ENCODE data around the gene MPHOSPH9.

The MPHOSPH9 gene

DNA sequence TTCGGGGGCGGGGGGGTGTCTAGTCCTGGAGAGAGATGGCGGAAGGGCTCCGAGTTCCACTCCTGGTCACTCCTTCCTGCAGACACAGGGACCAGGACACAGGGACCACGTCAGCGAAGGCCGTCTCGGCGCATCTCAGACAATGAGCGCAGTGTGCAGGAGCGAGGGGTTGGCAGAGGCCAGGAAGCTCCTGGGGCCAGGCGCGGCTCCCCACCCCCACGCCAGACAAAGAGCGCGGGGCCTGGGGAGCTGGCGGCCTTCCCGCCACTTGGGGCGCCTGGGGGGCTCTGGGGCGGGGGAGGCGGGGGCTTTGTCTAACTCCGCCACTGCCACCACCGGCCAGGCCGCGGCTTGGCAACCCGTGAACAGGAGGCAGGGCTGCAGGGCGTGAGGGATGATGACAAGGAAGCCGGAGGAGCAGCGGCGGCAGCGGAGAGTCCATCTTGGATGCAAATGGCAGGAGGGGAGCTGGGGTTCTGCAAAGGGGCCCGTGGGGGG lies 36.5 kb upstream of the MPHOSPH9 start:
- DNase-seq (ENCODE audit: low spot score): peak; percentile 82
- H3K79me1 ChIP-seq (ENCODE audit: low read depth, low read length): peaks cover 32% of the 10 kb centered on the region
- WGBS, 2 donors (ENCODE audit: extremely low coverage in 2 of 2, insufficient read length in 2 of 2, insufficient replicate concordance in 1 of 2): no CpG with 5 or more reads among the region's 32 CpGs

DNA sequence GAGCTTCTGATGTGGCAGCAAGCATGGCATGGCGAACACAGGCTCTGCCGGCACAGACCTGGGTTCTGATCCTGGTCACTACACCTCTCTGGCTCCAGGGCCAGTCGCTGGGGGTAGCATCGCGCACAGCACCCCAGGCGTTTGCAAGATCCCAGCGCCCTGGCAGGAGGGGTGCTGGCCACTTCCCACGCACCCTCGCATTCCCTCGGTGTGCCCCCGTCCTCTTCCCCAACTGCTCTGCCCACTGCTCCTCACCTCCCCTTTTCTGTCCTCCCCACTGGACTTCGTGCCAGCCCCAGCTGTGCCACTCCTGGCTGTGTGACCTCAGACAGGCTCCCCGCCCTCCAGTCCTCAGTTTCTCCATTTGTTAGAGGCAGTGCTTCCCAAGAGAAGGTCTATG lies 35.9 kb upstream of the MPHOSPH9 start:
- Histone ChIP-seq H3K4me2 (ENCODE audit: insufficient read depth, low read length, poor library complexity, severe bottlenecking) (peak overlapping the region; percentile 22), H3K23ac (ENCODE audit: low read depth, low read length, poor library complexity) (peak overlapping the region; percentile 85), H2BK12ac (ENCODE audit: low read length) (peak overlapping the region; percentile 78), H2AK5ac (ENCODE audit: low read depth, low read length) (peak overlapping the region; percentile 100), H4K91ac (ENCODE audit: low read depth, low read length, poor library complexity) (peak overlapping the region; percentile 98), H3K9me3 (replicated peaks in 1 of 2; ENCODE audit: control insufficient read depth in 2 of 2, insufficient read depth in 1 of 2, low read depth in 1 of 2, low read length in 2 of 2) (no peaks in the 10 kb centered on the region), H3K18ac (ENCODE audit: low read length) (peak overlapping the region; percentile 89), H3K14ac (ENCODE audit: low read length) (peak overlapping the region; percentile 49), H4K8ac (ENCODE audit: low read depth, low read length) (peak overlapping the region; percentile 97), H2BK5ac (ENCODE audit: low read length) (peak overlapping the region; percentile 96), H3K79me1 (ENCODE audit: low read depth, low read length) (peaks cover 32% of the 10 kb centered on the region), H3K27me3 (ENCODE audit: control insufficient read depth in 3 of 3, insufficient read depth in 3 of 3, low read depth in 1 of 3, low read length in 3 of 3) (no peaks in the 10 kb centered on the region), H3K9ac (ENCODE audit: low read depth, low read length, poor library complexity) (peak overlapping the region; percentile 83), H3K4ac (ENCODE audit: low read length) (peak overlapping the region; percentile 60), H2BK15ac (ENCODE audit: low read length) (peak overlapping the region; percentile 98), H2AFZ (ENCODE audit: low read length) (peak overlapping the region; percentile 71), H2BK120ac (ENCODE audit: low read depth, low read length) (peak overlapping the region; percentile 92), H3K27ac (replicated peaks; ENCODE audit: low read length) (peak overlapping the region; percentile 94), H3K36me3 (replicated peaks in 1 of 2; ENCODE audit: control insufficient read depth in 2 of 2, insufficient read depth in 2 of 2, low read length in 2 of 2) (peaks cover 30 to 49% of the 10 kb centered on the region in 2 donors), H3K4me1 (ENCODE audit: control insufficient read depth in 2 of 2, insufficient read depth in 1 of 2, low read depth in 1 of 2, low read length in 2 of 2) (peaks cover 14 to 16% of the 10 kb centered on the region in 2 donors), H3K4me3 (ENCODE audit: low read length in 2 of 2) (peak overlapping the region in 1 of 2 donors; percentile 33)
- DNase-seq (ENCODE audit: low spot score): no peak
- no CpG with 5 or more reads among the region's 13 CpGs for WGBS, 2 donors (ENCODE audit: extremely low coverage in 2 of 2, insufficient read length in 2 of 2, insufficient replicate concordance in 1 of 2)

More for the DNA sequence above, 36.5 kb upstream of the MPHOSPH9 start:
- Histone ChIP-seq H3K4me2 (ENCODE audit: insufficient read depth, low read length, poor library complexity, severe bottlenecking) (peak overlapping the region; percentile 99), H3K4ac (ENCODE audit: low read length) (peak overlapping the region; percentile 100), H2BK12ac (ENCODE audit: low read length) (no peak overlapping the region), H4K91ac (ENCODE audit: low read depth, low read length, poor library complexity) (peak overlapping the region; percentile 98), H3K4me3 (ENCODE audit: low read length in 2 of 2) (peak overlapping the region; percentile 64 to 83), H3K23ac (ENCODE audit: low read depth, low read length, poor library complexity) (peak overlapping the region; percentile 2), H2BK120ac (ENCODE audit: low read depth, low read length) (peak overlapping the region; percentile 99), H3K9me3 (replicated peaks in 1 of 2; ENCODE audit: control insufficient read depth in 2 of 2, insufficient read depth in 1 of 2, low read depth in 1 of 2, low read length in 2 of 2) (no peaks in the 10 kb centered on the region), H3K14ac (ENCODE audit: low read length) (peak overlapping the region; percentile 77), H3K4me1 (ENCODE audit: control insufficient read depth in 2 of 2, insufficient read depth in 1 of 2, low read depth in 1 of 2, low read length in 2 of 2) (peaks cover 14 to 16% of the 10 kb centered on the region in 2 donors), H3K27ac (replicated peaks; ENCODE audit: low read length) (peak overlapping the region; percentile 94), H2BK15ac (ENCODE audit: low read length) (no peak overlapping the region), H3K18ac (ENCODE audit: low read length) (peak overlapping the region; percentile 100), H3K9ac (ENCODE audit: low read depth, low read length, poor library complexity) (peak overlapping the region; percentile 83), H3K27me3 (ENCODE audit: control insufficient read depth in 3 of 3, insufficient read depth in 3 of 3, low read depth in 1 of 3, low read length in 3 of 3) (no peaks in the 10 kb centered on the region), H4K8ac (ENCODE audit: low read depth, low read length) (no peak overlapping the region), H2AFZ (ENCODE audit: low read length) (peak overlapping the region; percentile 71), H2AK5ac (ENCODE audit: low read depth, low read length) (peak overlapping the region; percentile 100), H2BK5ac (ENCODE audit: low read length) (peak overlapping the region; percentile 96), H3K36me3 (replicated peaks in 1 of 2; ENCODE audit: control insufficient read depth in 2 of 2, insufficient read depth in 2 of 2, low read length in 2 of 2) (peaks cover 29 to 47% of the 10 kb centered on the region in 2 donors)

DNA sequence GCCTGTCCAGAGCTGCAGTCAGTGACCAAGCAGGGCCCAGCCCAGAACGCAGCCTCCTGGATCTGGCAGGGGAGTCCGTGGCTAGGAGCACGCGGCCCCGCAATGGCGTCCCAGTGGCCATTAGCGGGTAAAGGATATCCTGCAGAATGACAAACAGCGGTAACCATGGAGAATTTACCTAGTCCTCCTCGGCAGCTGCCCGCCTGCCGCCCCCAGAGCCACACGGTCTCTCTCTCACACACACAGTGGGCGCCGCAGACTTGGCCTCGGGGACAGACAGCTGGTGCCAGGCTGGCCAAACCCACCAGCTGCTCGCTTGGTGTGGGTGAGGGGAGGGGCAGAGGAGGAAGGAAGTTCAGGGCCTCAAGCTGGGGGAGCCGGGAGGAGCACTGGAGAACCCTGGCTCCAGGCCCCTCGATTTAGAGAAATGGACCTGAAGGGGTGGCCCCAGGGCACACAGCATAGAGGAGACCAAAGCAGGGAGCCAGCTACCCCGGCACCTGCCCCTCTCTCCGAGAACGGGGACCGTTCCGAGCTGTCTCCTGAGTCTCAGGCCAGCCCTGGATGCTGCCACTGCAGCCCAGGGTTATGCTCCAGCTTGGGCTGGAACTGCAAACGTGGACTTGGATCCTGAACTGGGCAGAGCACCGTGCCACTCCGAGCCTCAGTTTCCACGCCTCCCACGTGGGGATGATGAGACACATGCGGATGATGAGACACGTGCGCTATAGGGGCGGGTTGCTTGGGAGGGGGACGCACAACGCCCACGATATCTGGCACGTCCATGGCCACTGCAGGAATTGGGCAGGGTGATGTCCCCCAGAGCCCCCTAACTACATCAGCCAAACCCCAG lies 35.3 kb upstream of the MPHOSPH9 start:
- H3K79me1 ChIP-seq (ENCODE audit: low read depth, low read length): peaks cover 32% of the 10 kb centered on the region
- H2BK15ac ChIP-seq (ENCODE audit: low read length): peak overlapping the region; percentile 98
- DNase-seq (ENCODE audit: low spot score): no peak
- peaks cover 34 to 55% of the 10 kb centered on the region in 2 donors for H3K36me3 ChIP-seq (replicated peaks in 1 of 2; ENCODE audit: control insufficient read depth in 2 of 2, insufficient read depth in 2 of 2, low read length in 2 of 2)
- WGBS, 2 donors (ENCODE audit: extremely low coverage in 2 of 2, insufficient read length in 2 of 2, insufficient replicate concordance in 1 of 2): no CpG with 5 or more reads among the region's 36 CpGs
- no peaks in the 10 kb centered on the region for H3K9me3 ChIP-seq (replicated peaks in 1 of 2; ENCODE audit: control insufficient read depth in 2 of 2, insufficient read depth in 1 of 2, low read depth in 1 of 2, low read length in 2 of 2)
- H2AK5ac ChIP-seq (ENCODE audit: low read depth, low read length): peak overlapping the region; percentile 100
- peaks cover 14 to 16% of the 10 kb centered on the region in 2 donors for H3K4me1 ChIP-seq (ENCODE audit: control insufficient read depth in 2 of 2, insufficient read depth in 1 of 2, low read depth in 1 of 2, low read length in 2 of 2)
- peak overlapping the region; percentile 89 for H3K18ac ChIP-seq (ENCODE audit: low read length)
- H4K91ac ChIP-seq (ENCODE audit: low read depth, low read length, poor library complexity): peak overlapping the region; percentile 98
- H3K23ac ChIP-seq (ENCODE audit: low read depth, low read length, poor library complexity): peak overlapping the region; percentile 85
- peak overlapping the region; percentile 94 for H3K27ac ChIP-seq (replicated peaks; ENCODE audit: low read length)
- peak overlapping the region; percentile 83 for H3K9ac ChIP-seq (ENCODE audit: low read depth, low read length, poor library complexity)
- peak overlapping the region; percentile 97 for H4K8ac ChIP-seq (ENCODE audit: low read depth, low read length)
- peak overlapping the region; percentile 92 for H2BK120ac ChIP-seq (ENCODE audit: low read depth, low read length)
- peak overlapping the region; percentile 96 for H2BK5ac ChIP-seq (ENCODE audit: low read length)
- H3K4ac ChIP-seq (ENCODE audit: low read length): peak overlapping the region; percentile 66
- H2BK12ac ChIP-seq (ENCODE audit: low read length): peak overlapping the region; percentile 99
- H2AFZ ChIP-seq (ENCODE audit: low read length): no peak overlapping the region
- no peak overlapping the region for H3K4me3 ChIP-seq (ENCODE audit: low read length in 2 of 2)
- peak overlapping the region; percentile 82 for H3K14ac ChIP-seq (ENCODE audit: low read length)
- H3K4me2 ChIP-seq (ENCODE audit: insufficient read depth, low read length, poor library complexity, severe bottlenecking): no peak overlapping the region
- H3K27me3 ChIP-seq (ENCODE audit: control insufficient read depth in 3 of 3, insufficient read depth in 3 of 3, low read depth in 1 of 3, low read length in 3 of 3): no peaks in the 10 kb centered on the region

DNA sequence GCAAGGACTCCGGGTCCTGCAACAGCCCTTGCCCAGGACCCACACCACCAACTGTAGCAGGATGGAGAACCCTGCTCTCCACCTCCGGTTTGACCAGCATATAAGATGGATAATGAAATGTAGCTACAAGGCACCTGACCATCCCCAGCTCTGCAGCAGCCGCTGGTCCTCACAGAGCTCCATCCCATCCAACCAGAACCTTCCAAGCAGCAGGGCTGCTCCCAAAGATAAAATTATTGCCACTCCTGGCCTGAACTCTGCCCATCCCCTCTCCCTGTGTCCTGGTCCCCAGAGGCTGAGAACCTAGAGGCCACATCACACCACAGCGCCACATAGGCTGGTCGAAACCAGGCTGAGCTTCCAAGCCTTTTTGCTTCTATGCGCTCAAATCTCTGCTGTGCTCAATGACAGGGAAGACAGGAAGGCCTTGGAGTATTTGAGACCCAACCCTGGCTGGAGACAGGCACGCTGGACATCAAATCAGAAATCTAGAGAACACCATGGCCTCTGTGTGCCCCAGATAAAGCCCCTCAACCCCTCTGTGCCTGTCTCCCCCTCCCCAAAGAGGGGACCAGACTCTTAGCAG lies 34.5 kb upstream of the MPHOSPH9 start:
- peaks cover 10 to 14% of the 10 kb centered on the region in 2 donors for H3K4me1 ChIP-seq (ENCODE audit: control insufficient read depth in 2 of 2, insufficient read depth in 1 of 2, low read depth in 1 of 2, low read length in 2 of 2)
- H4K8ac ChIP-seq (ENCODE audit: low read depth, low read length): no peak overlapping the region
- H3K9ac ChIP-seq (ENCODE audit: low read depth, low read length, poor library complexity): no peak overlapping the region
- no peak overlapping the region for H3K18ac ChIP-seq (ENCODE audit: low read length)
- no CpG with 5 or more reads among the region's 7 CpGs for WGBS, 2 donors (ENCODE audit: extremely low coverage in 2 of 2, insufficient read length in 2 of 2, insufficient replicate concordance in 1 of 2)
- no peak overlapping the region for H2AFZ ChIP-seq (ENCODE audit: low read length)
- no peak overlapping the region for H2BK5ac ChIP-seq (ENCODE audit: low read length)
- no peak overlapping the region for H4K91ac ChIP-seq (ENCODE audit: low read depth, low read length, poor library complexity)
- peak overlapping the region; percentile 20 for H3K27ac ChIP-seq (replicated peaks; ENCODE audit: low read length)
- no peak overlapping the region for H3K4ac ChIP-seq (ENCODE audit: low read length)
- H2BK120ac ChIP-seq (ENCODE audit: low read depth, low read length): peak overlapping the region; percentile 28
- no peak overlapping the region for H3K4me3 ChIP-seq (ENCODE audit: low read length in 2 of 2)
- no peaks in the 10 kb centered on the region for H3K27me3 ChIP-seq (ENCODE audit: control insufficient read depth in 3 of 3, insufficient read depth in 3 of 3, low read depth in 1 of 3, low read length in 3 of 3)
- no peak overlapping the region for H3K14ac ChIP-seq (ENCODE audit: low read length)
- peaks cover 32% of the 10 kb centered on the region for H3K79me1 ChIP-seq (ENCODE audit: low read depth, low read length)
- no peak overlapping the region for H3K4me2 ChIP-seq (ENCODE audit: insufficient read depth, low read length, poor library complexity, severe bottlenecking)
- H3K23ac ChIP-seq (ENCODE audit: low read depth, low read length, poor library complexity): peak overlapping the region; percentile 85
- no peaks in the 10 kb centered on the region for H3K9me3 ChIP-seq (replicated peaks in 1 of 2; ENCODE audit: control insufficient read depth in 2 of 2, insufficient read depth in 1 of 2, low read depth in 1 of 2, low read length in 2 of 2)
- peaks cover 39 to 62% of the 10 kb centered on the region in 2 donors for H3K36me3 ChIP-seq (replicated peaks in 1 of 2; ENCODE audit: control insufficient read depth in 2 of 2, insufficient read depth in 2 of 2, low read length in 2 of 2)
- H2AK5ac ChIP-seq (ENCODE audit: low read depth, low read length): peak overlapping the region; percentile 100
- peak overlapping the region; percentile 98 for H2BK15ac ChIP-seq (ENCODE audit: low read length)
- peak overlapping the region; percentile 46 for H2BK12ac ChIP-seq (ENCODE audit: low read length)
- no peak for DNase-seq (ENCODE audit: low spot score)
